Activated CD8-positive, alpha-beta memory T cell treated with anti-CD3 and anti-CD28 coated beads, Interleukin-2, amount 50 U/mL, for 4 hours (primary cell): ENCODE data around the gene SART3.

Source experiments
- DNase-seq: peaks from one replicate; pipeline ENCODE4 v3.0.0-alpha.2; 2020

SART3 gene

GRCh38 chr12:108484845-108485244 is 76.1 kb downstream of the SART3 start:
- no peak for DNase-seq

- DNase-seq = no peak
These were observed 76.5 kb downstream of the SART3 start for GRCh38 chr12:108484431-108484830.

GRCh38 chr12:108483213-108484059 is 77.5 kb downstream of the SART3 start:
- DNase-seq = no peak

GRCh38 chr12:108482717-108483212 is 78.2 kb downstream of the SART3 start:
- no peak for DNase-seq

- DNase-seq = no peak
These were observed 81.5 kb downstream of the SART3 start for GRCh38 chr12:108479364-108480070.

GRCh38 chr12:108478611-108479206 is 82.3 kb downstream of the SART3 start:
- DNase-seq = no peak

GRCh38 chr12:108477881-108478259 is 83.1 kb downstream of the SART3 start:
- DNase-seq = no peak

- DNase-seq = no peak
These were observed 83.7 kb downstream of the SART3 start for GRCh38 chr12:108477055-108477880.

- no peak for DNase-seq
These were observed 85.6 kb downstream of the SART3 start for GRCh38 chr12:108475396-108475795.

- DNase-seq = no peak
These were observed 87.4 kb downstream of the SART3 start for GRCh38 chr12:108473400-108474055.
